Lower lobe of right lung (tissue), 2 donors: ENCODE data around the gene SH3BP5L. TPM values are rescaled to one million over a fixed set of nuclear protein-coding genes. Genes with fewer than 3 reads are reported as not detected.
A peak's percentile ranks its signal among the peaks of the same experiment; 100 is the strongest.

ENCODE experiments used
- ATAC-seq, 2 donors: fragments of 200-7000 bp; cut with Tn5 transposase; one replicate each; pipeline ENCODE4 v1.9.1; 2020 to 2022; ENCODE audit warnings: mild to moderate bottlenecking in 2 of 2, moderate library complexity in 2 of 2
- DNase-seq: peaks from one replicate; pipeline ENCODE4 v3.0.0-alpha.2; 2020
- H3K27ac ChIP-seq: fragments of 200-600 bp; one replicate; pipeline ENCODE4 v1.8.0; 2022
- H3K27me3 ChIP-seq: fragments of 200-600 bp; one replicate; pipeline ENCODE4 v1.8.0; 2022; ENCODE audit warnings: low read depth
- H3K36me3 ChIP-seq: fragments of 200-600 bp; one replicate; pipeline ENCODE4 v1.8.0; 2022; ENCODE audit warnings: mild to moderate bottlenecking
- H3K4me1 ChIP-seq: fragments of 200-600 bp; one replicate; pipeline ENCODE4 v1.8.0; 2022
- H3K4me3 ChIP-seq: fragments of 200-600 bp; one replicate; pipeline ENCODE4 v1.8.0; 2022; ENCODE audit warnings: mild to moderate bottlenecking
- H3K9me3 ChIP-seq: fragments of 200-600 bp; one replicate; pipeline ENCODE4 v1.8.0; 2022
- CTCF ChIP-seq: fragments of 200-600 bp; IDR thresholded peaks from one replicate; pipeline ENCODE4 v1.8.0; 2022; ENCODE audit warnings: antibody characterized with exemption, mild to moderate bottlenecking
- intact Hi-C: fragments of 100-400 bp; cut with DNase I; formaldehyde crosslinking; loops from one replicate; pipeline ENCODE4 v1.11.0; 2022
- total RNA-seq: library from RNA; stranded (reverse); fragmentation: NEBNext Ultra II Directional; extraction: Animal tissue kit (Norgen Biotek cat#: 25700); gene quantifications from one replicate; pipeline ENCODE4 v1.2.1, GENCODE V29; 2021
- donor health status: DM: no; HTN: yes; CAD: no; lungs with severe emphysema.

The SH3BP5L gene
- total RNA-seq, 1 donor from 2014 or later = 25.0 TPM

GRCh38 chr1:248849637-248850036 is 23.9 kb upstream of the SH3BP5L start:
- Histone ChIP-seq H3K27ac (no peak overlapping the region), H3K4me1 (no peaks in the 10 kb centered on the region), H3K9me3 (no peaks in the 10 kb centered on the region), H3K36me3 (peaks cover 78% of the 10 kb centered on the region), H3K27me3 (no peaks in the 10 kb centered on the region), H3K4me3 (no peak overlapping the region)
- no peak for ATAC-seq
- TF ChIP-seq CTCF = no peak
- intact Hi-C loops = no loop called here
- no peak for DNase-seq

DNA sequence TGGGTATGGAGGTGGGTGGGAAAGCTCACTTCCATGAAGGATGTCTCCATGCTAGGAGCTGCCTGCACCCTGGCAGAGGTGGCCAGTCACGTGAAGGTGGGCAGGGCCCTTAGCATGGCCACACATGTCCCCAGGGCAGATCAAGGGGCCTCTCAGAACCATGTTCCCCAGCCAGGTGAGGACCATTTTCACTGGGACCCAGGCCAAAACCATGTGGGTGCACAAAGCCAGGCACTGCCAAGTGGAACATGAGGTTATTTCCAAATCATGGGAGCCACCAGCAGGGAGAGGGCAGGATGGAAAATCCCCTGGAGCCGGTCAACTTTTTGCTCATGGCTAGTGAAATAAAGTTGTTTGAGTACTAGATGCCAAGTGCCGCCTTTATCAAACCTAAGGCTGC is 23.4 kb upstream of the SH3BP5L start:
- H3K4me1 ChIP-seq = no peaks in the 10 kb centered on the region
- intact Hi-C loops = no loop called here
- no peak overlapping the region for H3K27ac ChIP-seq
- no peak for TF ChIP-seq CTCF
- DNase-seq (no peak), ATAC-seq (peak; percentile 19 to 27)
- H3K4me3 ChIP-seq = no peak overlapping the region
- peaks cover 81% of the 10 kb centered on the region for H3K36me3 ChIP-seq
- H3K27me3 ChIP-seq = no peaks in the 10 kb centered on the region
- H3K9me3 ChIP-seq = no peaks in the 10 kb centered on the region

- Histone ChIP-seq H3K36me3 (peaks cover 75% of the 10 kb centered on the region), H3K4me3 (no peak overlapping the region), H3K27me3 (no peaks in the 10 kb centered on the region), H3K27ac (no peak overlapping the region), H3K9me3 (no peaks in the 10 kb centered on the region), H3K4me1 (no peaks in the 10 kb centered on the region)
- DNase-seq (no peak), ATAC-seq (no peak)
- intact Hi-C loops = no loop called here
- no peak for TF ChIP-seq CTCF
These were observed 22.9 kb upstream of the SH3BP5L start for GRCh38 chr1:248848602-248849001.

DNA sequence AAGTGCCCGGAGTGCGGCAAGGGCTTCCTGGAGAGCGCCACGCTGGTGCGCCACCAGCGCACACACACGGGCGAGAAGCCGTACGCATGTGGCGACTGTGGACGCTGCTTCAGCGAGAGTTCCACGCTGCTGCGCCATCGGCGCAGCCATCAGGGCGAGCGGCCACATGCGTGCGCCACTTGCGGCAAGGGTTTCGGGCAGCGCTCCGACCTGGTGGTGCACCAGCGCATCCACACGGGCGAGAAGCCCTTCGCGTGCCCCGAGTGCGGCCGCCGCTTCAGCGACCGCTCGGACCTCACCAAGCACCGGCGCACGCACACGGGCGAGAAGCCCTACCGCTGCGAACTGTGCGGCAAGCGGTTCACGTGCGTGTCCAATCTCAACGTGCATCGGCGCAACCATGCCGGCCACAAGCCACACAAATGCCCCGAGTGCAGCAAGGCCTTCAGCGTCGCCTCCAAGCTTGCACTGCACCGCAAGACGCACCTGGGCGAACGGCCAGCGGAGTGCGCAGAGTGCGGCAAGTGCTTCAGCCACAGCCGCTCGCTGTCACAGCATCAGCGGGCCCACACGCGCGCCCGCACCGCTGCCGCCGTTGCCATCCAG is 22.3 kb upstream of the SH3BP5L start:
- DNase-seq = no peak
- no peak for ATAC-seq
- H3K27me3 ChIP-seq = no peaks in the 10 kb centered on the region
- no peak overlapping the region for H3K4me3 ChIP-seq
- H3K4me1 ChIP-seq = no peaks in the 10 kb centered on the region
- H3K27ac ChIP-seq = no peak overlapping the region
- no peak for TF ChIP-seq CTCF
- H3K9me3 ChIP-seq = no peaks in the 10 kb centered on the region
- intact Hi-C loops = no loop called here
- peaks cover 72% of the 10 kb centered on the region for H3K36me3 ChIP-seq

- Histone ChIP-seq H3K27ac (no peak overlapping the region), H3K4me1 (peaks cover 6% of the 10 kb centered on the region), H3K9me3 (no peaks in the 10 kb centered on the region), H3K4me3 (no peak overlapping the region), H3K27me3 (no peaks in the 10 kb centered on the region), H3K36me3 (peaks cover 75% of the 10 kb centered on the region)
- no peak for DNase-seq
- intact Hi-C loops = no loop called here
- peak in 1 of 2 donors; percentile 14 for ATAC-seq
- no peak for TF ChIP-seq CTCF
These were observed 21.7 kb upstream of the SH3BP5L start for GRCh38 chr1:248847181-248847955.
